ENCODE data around the gene ACVRL1. TPM values are rescaled to one million over a fixed set of nuclear protein-coding genes. Genes with fewer than 3 reads are reported as not detected.

ACVRL1 gene
- total RNA-seq, 4 donors from 2014 or later, result 115 to 440 (median 137) TPM

DNA sequence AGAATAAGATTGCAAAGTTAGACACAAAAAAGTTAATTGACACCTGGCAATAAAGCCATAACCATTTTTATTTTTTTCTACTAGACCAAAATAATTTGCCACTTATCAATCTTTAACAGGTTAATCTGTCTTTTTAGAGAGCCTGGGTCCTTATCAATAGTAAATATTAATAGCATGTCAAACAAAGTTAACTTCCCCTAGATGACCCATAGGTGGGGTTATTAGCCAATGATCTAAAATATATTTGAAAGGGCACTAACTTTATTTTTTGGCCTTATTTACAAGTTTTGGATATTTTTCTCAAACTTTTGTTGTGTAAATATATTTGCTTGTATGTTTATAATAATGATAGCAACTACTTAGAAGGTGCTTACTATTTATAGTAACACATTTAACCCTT, 15.5 kb upstream of the ACVRL1 start:
- no peak overlapping the region for H3K27ac ChIP-seq
- H3K27me3 ChIP-seq, result peaks cover 3% of the 10 kb centered on the region
- DNase-seq, result no peak
- no peak for TF ChIP-seq EP300 (IDR thresholded peaks at IDR 0.05; ENCODE audit: low read depth)
- TF ChIP-seq, protein P1, sequence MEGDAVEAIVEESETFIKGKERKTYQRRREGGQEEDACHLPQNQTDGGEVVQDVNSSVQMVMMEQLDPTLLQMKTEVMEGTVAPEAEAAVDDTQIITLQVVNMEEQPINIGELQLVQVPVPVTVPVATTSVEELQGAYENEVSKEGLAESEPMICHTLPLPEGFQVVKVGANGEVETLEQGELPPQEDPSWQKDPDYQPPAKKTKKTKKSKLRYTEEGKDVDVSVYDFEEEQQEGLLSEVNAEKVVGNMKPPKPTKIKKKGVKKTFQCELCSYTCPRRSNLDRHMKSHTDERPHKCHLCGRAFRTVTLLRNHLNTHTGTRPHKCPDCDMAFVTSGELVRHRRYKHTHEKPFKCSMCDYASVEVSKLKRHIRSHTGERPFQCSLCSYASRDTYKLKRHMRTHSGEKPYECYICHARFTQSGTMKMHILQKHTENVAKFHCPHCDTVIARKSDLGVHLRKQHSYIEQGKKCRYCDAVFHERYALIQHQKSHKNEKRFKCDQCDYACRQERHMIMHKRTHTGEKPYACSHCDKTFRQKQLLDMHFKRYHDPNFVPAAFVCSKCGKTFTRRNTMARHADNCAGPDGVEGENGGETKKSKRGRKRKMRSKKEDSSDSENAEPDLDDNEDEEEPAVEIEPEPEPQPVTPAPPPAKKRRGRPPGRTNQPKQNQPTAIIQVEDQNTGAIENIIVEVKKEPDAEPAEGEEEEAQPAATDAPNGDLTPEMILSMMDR (IDR thresholded peaks at IDR 0.05), result peak in 3 of 5 experiments; percentile 7 to 23 (median 22)
- peaks cover 0 to 15% (median 10%) of the 10 kb centered on the region in 4 donors for H3K4me1 ChIP-seq
- in situ Hi-C loops (cut with MboI; ENCODE audit: low pct_ligation_motif_present in 1 of 4, low pct_unique_long_range_greater_than_20kb in 1 of 4, low sequenced_read_pairs in 3 of 4) (no loop called here), intact Hi-C loops (cut with DNase I; ENCODE audit: low total_unique reads) (no loop called here)
- no peaks in the 10 kb centered on the region for H3K9me3 ChIP-seq
- no peaks in the 10 kb centered on the region for H3K36me3 ChIP-seq
- no peak overlapping the region for H3K4me3 ChIP-seq

DNA sequence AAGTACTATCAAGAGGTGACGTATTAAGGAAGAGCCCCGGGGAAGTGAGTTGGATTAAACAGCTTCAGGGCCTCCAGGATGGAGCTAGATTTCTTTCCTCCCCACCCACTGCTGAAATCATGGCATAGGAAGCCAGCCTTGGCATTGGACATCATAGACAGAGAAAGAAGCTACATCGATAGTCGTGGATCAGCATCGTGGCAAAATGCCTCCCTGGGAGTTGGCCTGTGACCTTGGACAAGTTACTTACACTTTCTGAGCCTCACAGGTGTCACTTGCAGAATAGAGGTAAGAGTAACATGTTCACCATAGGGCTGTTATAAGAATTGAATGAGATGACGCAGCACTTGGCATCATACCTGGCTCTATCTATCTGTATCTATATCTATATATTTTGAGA, 13.5 kb upstream of the ACVRL1 start:
- Histone ChIP-seq H3K4me1 (peaks cover 0 to 19% (median 11%) of the 10 kb centered on the region in 4 donors), H3K4me3 (no peak overlapping the region), H3K9me3 (no peaks in the 10 kb centered on the region), H3K27ac (no peak overlapping the region), H3K36me3 (no peaks in the 10 kb centered on the region), H3K27me3 (no peaks in the 10 kb centered on the region)
- WGBS, 2 donors (ENCODE audit: low coverage in 1 of 2), result 86 to 88% methylated on average over 4 to 6 of the region's 6 CpGs
- TF ChIP-seq, protein P1 (IDR thresholded peaks at IDR 0.05), result no peak
- intact Hi-C loops (cut with DNase I; ENCODE audit: low total_unique reads), result no loop called here
- DNase-seq, result no peak
- in situ Hi-C loops (cut with MboI; ENCODE audit: low pct_ligation_motif_present in 1 of 4, low pct_unique_long_range_greater_than_20kb in 1 of 4, low sequenced_read_pairs in 3 of 4), result no loop called here

DNA sequence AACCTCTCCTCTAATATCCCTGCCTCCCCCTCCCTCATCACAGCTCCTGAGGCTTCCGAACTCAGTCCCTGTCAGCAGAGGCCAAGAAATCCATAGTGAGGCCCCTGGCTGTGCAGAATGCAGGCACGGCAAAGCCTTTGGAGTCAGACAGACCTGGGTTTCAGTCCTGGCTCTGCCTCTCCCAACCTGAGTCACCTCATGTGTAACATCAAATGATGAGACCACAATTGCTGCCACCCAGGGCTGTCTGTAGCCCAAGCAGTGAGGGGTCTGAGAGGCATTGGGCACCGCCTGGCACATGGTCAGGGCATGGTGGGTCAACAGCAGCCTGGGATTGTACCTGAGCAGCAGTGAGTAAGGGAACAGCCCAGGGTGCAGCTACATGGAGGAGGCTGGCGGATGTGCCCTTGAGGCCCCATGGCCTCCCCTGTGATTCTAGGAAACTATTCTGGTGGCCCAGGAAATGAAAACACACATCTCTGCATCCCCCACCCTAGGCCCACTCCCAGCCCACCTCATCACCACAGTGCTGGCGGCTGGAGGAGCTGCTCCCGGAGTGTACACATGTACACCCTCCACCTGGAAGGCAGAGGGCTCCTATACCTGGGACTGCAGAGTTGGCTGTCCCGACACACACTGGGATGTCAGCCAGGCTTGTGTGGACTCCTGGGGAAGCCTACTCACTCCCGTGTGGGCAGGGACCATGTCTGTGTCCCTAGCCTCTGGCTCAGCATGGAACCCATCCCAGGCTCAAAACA, 11.7 kb upstream of the ACVRL1 start:
- TF ChIP-seq POLR2AphosphoS5 (IDR thresholded peaks at IDR 0.05) (no peak), POLR2A (IDR thresholded peaks at IDR 0.05) (no peak), EP300 (IDR thresholded peaks at IDR 0.05; ENCODE audit: low read depth) (no peak)
- TF ChIP-seq, protein P1 (IDR thresholded peaks at IDR 0.05), result no peak
- no peak for DNase-seq
- WGBS, 2 donors (ENCODE audit: low coverage in 1 of 2), result 87% methylated on average over 7 of the region's 8 CpGs; no CpG with 5 or more reads in 1 of the 2 donors
- peaks cover 0 to 26% (median 14%) of the 10 kb centered on the region in 4 donors for H3K4me1 ChIP-seq
- H3K36me3 ChIP-seq, result no peaks in the 10 kb centered on the region
- intact Hi-C loops (cut with DNase I; ENCODE audit: low total_unique reads) (no loop called here), in situ Hi-C loops (cut with MboI; ENCODE audit: low pct_ligation_motif_present in 1 of 4, low pct_unique_long_range_greater_than_20kb in 1 of 4, low sequenced_read_pairs in 3 of 4) (no loop called here)
- H3K9me3 ChIP-seq, result no peaks in the 10 kb centered on the region
- H3K4me3 ChIP-seq, result no peak overlapping the region
- H3K27ac ChIP-seq, result peak overlapping the region in 2 of 4 donors; percentile 44 to 54
- no peaks in the 10 kb centered on the region for H3K27me3 ChIP-seq

DNA sequence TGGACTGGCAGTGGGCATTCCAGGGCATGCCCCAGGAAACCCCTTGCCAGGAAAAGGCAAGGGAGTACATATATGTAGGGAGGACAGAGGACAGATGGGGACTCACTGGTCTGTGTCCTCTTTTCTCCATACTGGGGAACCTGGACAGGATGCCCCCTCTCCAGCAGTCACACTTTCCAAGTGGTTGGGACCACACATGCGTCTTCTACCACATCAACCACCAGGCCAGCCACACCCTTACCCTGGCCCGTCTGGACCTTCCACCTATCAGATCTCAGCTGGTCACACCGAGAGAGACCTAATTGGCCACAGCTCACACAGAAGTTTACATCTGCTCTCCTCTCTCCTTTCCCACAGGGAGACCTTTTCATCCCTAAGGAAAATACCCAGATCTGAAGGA, 11.1 kb upstream of the ACVRL1 start:
- Histone ChIP-seq H3K9me3 (no peaks in the 10 kb centered on the region), H3K27me3 (no peaks in the 10 kb centered on the region), H3K4me3 (no peak overlapping the region), H3K27ac (peak overlapping the region in 2 of 4 donors; percentile 16 to 25), H3K36me3 (no peaks in the 10 kb centered on the region), H3K4me1 (peaks cover 0 to 32% (median 18%) of the 10 kb centered on the region in 4 donors)
- DNase-seq, result no peak
- in situ Hi-C loops (cut with MboI; ENCODE audit: low pct_ligation_motif_present in 1 of 4, low pct_unique_long_range_greater_than_20kb in 1 of 4, low sequenced_read_pairs in 3 of 4) (no loop called here), intact Hi-C loops (cut with DNase I; ENCODE audit: low total_unique reads) (no loop called here)
- WGBS, 2 donors (ENCODE audit: low coverage in 1 of 2), result 63% methylated on average over 3 of the region's 3 CpGs; no CpG with 5 or more reads in 1 of the 2 donors
- TF ChIP-seq, protein P1 (IDR thresholded peaks at IDR 0.05), result no peak
- TF ChIP-seq POLR2AphosphoS5 (IDR thresholded peaks at IDR 0.05) (no peak), POLR2A (IDR thresholded peaks at IDR 0.05) (no peak), EP300 (IDR thresholded peaks at IDR 0.05; ENCODE audit: low read depth) (no peak)

Measured in transverse colon (tissue), 4 donors.